Measurements from ENCODE around the gene PAH.

DNA sequence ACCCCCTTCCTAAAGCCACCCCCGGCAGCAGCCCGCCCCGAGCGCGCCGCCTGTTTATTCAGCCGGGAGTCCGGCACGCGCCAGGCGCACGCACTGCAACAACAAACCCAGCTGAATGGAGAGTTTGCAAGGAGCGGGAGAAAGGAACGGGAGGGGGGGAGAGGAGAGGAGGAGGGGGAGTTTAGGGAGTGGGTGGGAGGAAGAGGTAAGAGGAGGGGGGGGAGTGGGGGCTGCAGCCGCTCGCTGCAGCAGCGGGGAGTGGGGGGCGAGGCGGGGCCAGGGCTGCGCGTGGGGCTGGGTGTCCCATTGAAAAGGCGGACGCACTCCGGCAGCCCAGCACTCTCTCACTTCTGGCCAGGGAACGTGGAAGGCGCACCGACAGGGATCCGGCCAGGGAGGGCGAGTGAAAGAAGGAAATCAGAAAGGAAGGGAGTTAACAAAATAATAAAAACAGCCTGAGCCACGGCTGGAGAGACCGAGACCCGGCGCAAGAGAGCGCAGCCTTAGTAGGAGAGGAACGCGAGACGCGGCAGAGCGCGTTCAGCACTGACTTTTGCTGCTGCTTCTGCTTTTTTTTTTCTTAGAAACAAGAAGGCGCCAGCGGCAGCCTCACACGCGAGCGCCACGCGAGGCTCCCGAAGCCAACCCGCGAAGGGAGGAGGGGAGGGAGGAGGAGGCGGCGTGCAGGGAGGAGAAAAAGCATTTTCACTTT lies 40.5 kb upstream of the PAH start, which contains the start of gene ASCL1:
- no peak for TF ChIP-seq CTCF (IDR thresholded peaks at IDR 0.05)
- no peak for TF ChIP-seq POLR2A (IDR thresholded peaks at IDR 0.05)
